ENCODE data around the gene C12orf57. TPM values are rescaled to one million over a fixed set of nuclear protein-coding genes. Genes with fewer than 3 reads are reported as not detected.
"Not testable (repeated sequence)": the region's sequence is repeated elsewhere in the genome, so short reads cannot be mapped to it uniquely, and the experiment has no call there.

C12orf57 gene
- total and polyA plus RNA-seq, 9 of the 15 experiments (the other 6 are each of a cell fraction or from before 2014, with no cell fraction given): 26.7 to 191 (median 107) TPM

GRCh38 chr12:6905414-6906040, 38.3 kb upstream of the C12orf57 start:
- H3K4me2 ChIP-seq (ENCODE audit: insufficient read depth, low read length): peak overlapping the region; percentile 96
- BruUV-seq (replicated peaks): no TSS peak
- H3K4me1 ChIP-seq (replicated peaks in 1 of 2; ENCODE audit: control insufficient read depth in 2 of 2, insufficient read depth in 2 of 2, low read length in 2 of 2): peaks cover 11 to 15% of the 10 kb centered on the region in 2 experiments; a peak in 4 of 5 replicates
- FAIRE-seq: no peak
- CTCF ChIA-PET (ENCODE audit: low intra/inter-chr PET ratio): no interaction called here
- H2AFZ ChIP-seq (ENCODE audit: low read depth, low read length): peak overlapping the region; percentile 98; the same call in 1 of the 2 replicates
- H3K9me3 ChIP-seq (replicated peaks; ENCODE audit: control insufficient read depth, insufficient read depth, low read depth, low read length): no peaks in the 10 kb centered on the region; the same call in 1 of the 2 replicates
- POLR2A ChIA-PET: interaction anchor here (0.6 to 1.5 kb wide), 6 partner anchors 36 to 325 kb away, joined by 3 to 6 read pairs (median 3); no protein-coding TSS in a partner anchor
- intact Hi-C loops (cut with micrococcal nuclease): no loop called here
- H3K9me1 ChIP-seq (ENCODE audit: control insufficient read depth, insufficient read depth, low read length): no peaks in the 10 kb centered on the region
- H3K9ac ChIP-seq (ENCODE audit: insufficient read depth in 1 of 2, low read depth in 2 of 2, low read length in 2 of 2): peak overlapping the region; percentile 79 to 85; a peak in 3 of 4 replicates
- peak overlapping the region; percentile 68 for H3K4me3 ChIP-seq
- no peaks in the 10 kb centered on the region for H3K27me3 ChIP-seq (ENCODE audit: control insufficient read depth in 2 of 2, insufficient read depth in 2 of 2, low read length in 2 of 2)
- peak overlapping the region; percentile 67; the same call in 2 of the 3 replicates for H3K27ac ChIP-seq (ENCODE audit: extremely low read depth, low read depth, low read length)
- H3K36me3 ChIP-seq (ENCODE audit: control insufficient read depth, insufficient read depth, low read length): no peaks in the 10 kb centered on the region
- no peaks in the 10 kb centered on the region for H4K20me1 ChIP-seq (replicated peaks; ENCODE audit: control insufficient read depth, insufficient read depth, low read length)
- no peak for TF ChIP-seq SMAD2 (IDR thresholded peaks at IDR 0.05; ENCODE audit: low read depth, low read length)
- no peak for TF ChIP-seq CHD1 (IDR thresholded peaks at IDR 0.05; ENCODE audit: low read length)
- TF ChIP-seq ARNT (IDR thresholded peaks at IDR 0.05): peak in 1 of 2 experiments; percentile 99; a peak in 2 of 4 replicates
- 0 out of 2 replicates have a peak, but pooled peaks have one; percentile 12 for TF ChIP-seq YBX1 (IDR thresholded peaks at IDR 0.05)
- 0 out of 2 replicates have a peak, but pooled peaks have one; percentile 20 for TF ChIP-seq BHLHE40 (IDR thresholded peaks at IDR 0.05; ENCODE audit: low read length)
- TF ChIP-seq ZNF785 (CRISPR knock-in tag; IDR thresholded peaks at IDR 0.05): no peak
- TF ChIP-seq DLX4 (CRISPR knock-in tag; IDR thresholded peaks at IDR 0.05): no peak
- TF ChIP-seq ADNP (tag; IDR thresholded peaks at IDR 0.05): no peak
- peak; percentile 33; the same call in 1 of the 2 replicates for TF ChIP-seq CBFA2T3 (IDR thresholded peaks at IDR 0.05)
- no peak for TF ChIP-seq NUFIP1 (IDR thresholded peaks at IDR 0.05; ENCODE audit: partially characterized antibody)
- no peak for TF ChIP-seq SMARCA4 (IDR thresholded peaks at IDR 0.05)
- no peak for TF ChIP-seq SAFB (IDR thresholded peaks at IDR 0.05; ENCODE audit: borderline replicate concordance, low read depth, low read length)
- TF ChIP-seq ZNF445 (CRISPR knock-in tag; IDR thresholded peaks at IDR 0.05; ENCODE audit: low read depth): no peak
- no peak for TF ChIP-seq ZFPM2 (CRISPR knock-in tag; IDR thresholded peaks at IDR 0.05)
- no peak for TF ChIP-seq SRF (CRISPR knock-in tag; IDR thresholded peaks at IDR 0.05)
- no peak for TF ChIP-seq ZNF717 (CRISPR knock-in tag; IDR thresholded peaks at IDR 0.05)
- H3K79me2 ChIP-seq (ENCODE audit: control insufficient read depth, insufficient read depth, low read length): no peaks in the 10 kb centered on the region
- ATAC-seq: no peak
- 5% methylated on average over 5 of the region's 5 CpGs for WGBS (ENCODE audit: insufficient coverage, low coverage, missing lambda C conversion rate)
- peak in 1 of 4 experiments; percentile 22 for DNase-seq (ENCODE audit: extremely low read depth in 1 of 4, low spot score in 3 of 4)
- in situ Hi-C loops (cut with MboI): no loop called here

- BruUV-seq (replicated peaks); intact Hi-C loops (cut with micrococcal nuclease); H3K9me1 ChIP-seq (ENCODE audit: control insufficient read depth, insufficient read depth, low read length); H3K27ac ChIP-seq (ENCODE audit: extremely low read depth, low read depth, low read length); FAIRE-seq; H2AFZ ChIP-seq (ENCODE audit: low read depth, low read length); H3K27me3 ChIP-seq (ENCODE audit: control insufficient read depth in 2 of 2, insufficient read depth in 2 of 2, low read length in 2 of 2); H3K9me3 ChIP-seq (replicated peaks; ENCODE audit: control insufficient read depth, insufficient read depth, low read depth, low read length); in situ Hi-C loops (cut with MboI); DNase-seq (ENCODE audit: extremely low read depth in 1 of 4, low spot score in 3 of 4); H3K4me3 ChIP-seq; H3K36me3 ChIP-seq (ENCODE audit: control insufficient read depth, insufficient read depth, low read length); CTCF ChIA-PET (ENCODE audit: low intra/inter-chr PET ratio); H4K20me1 ChIP-seq (replicated peaks; ENCODE audit: control insufficient read depth, insufficient read depth, low read length); H3K79me2 ChIP-seq (ENCODE audit: control insufficient read depth, insufficient read depth, low read length); H3K4me2 ChIP-seq (ENCODE audit: insufficient read depth, low read length); H3K9ac ChIP-seq (ENCODE audit: insufficient read depth in 1 of 2, low read depth in 2 of 2, low read length in 2 of 2); ATAC-seq: not testable (repeated sequence)
- WGBS (ENCODE audit: insufficient coverage, low coverage, missing lambda C conversion rate): 83% methylated on average over 8 of the region's 11 CpGs
- peaks cover 14 to 15% of the 10 kb centered on the region in 2 experiments; a peak in 4 of 5 replicates for H3K4me1 ChIP-seq (replicated peaks in 1 of 2; ENCODE audit: control insufficient read depth in 2 of 2, insufficient read depth in 2 of 2, low read length in 2 of 2)
- POLR2A ChIA-PET: interaction anchor here (0.6 to 2.1 kb wide), 3 partner anchors 9 to 43 kb away, joined by 3 to 6 read pairs (median 4); no protein-coding TSS in a partner anchor
These were observed 35.7 kb upstream of the C12orf57 start for GRCh38 chr12:6908141-6908540.
